T-helper 1 cell treated with Interleukin-12 subunit alpha and Interleukin-12 subunit beta and Interleukin-4 antibody, amounts not matched to agents 30 ng/mL and 1 ng/mL, for 36 hours (primary cell): ENCODE measurements around the gene CMYA5. TPM values are rescaled to one million over a fixed set of nuclear protein-coding genes. Genes with fewer than 3 reads are reported as not detected.
"Not testable (repeated sequence)": the region's sequence is repeated elsewhere in the genome, so short reads cannot be mapped to it uniquely, and the experiment has no call there.

Experiments
- intact Hi-C: fragments of 100-400 bp; cut with micrococcal nuclease; formaldehyde crosslinking; loops from one replicate; pipeline ENCODE4 v1.15.1; 2024
- total RNA-seq: library from RNA; stranded (reverse); gene quantifications from 2 replicates; pipeline ENCODE4 v1.2.3, GENCODE V29; 2022

The CMYA5 gene
- total RNA-seq, 1 donor from 2014 or later = 0.20 TPM

- intact Hi-C loops = loop anchor here (1.0 kb wide), 2 partner anchors 156 to 381 kb away; no protein-coding TSS in a partner anchor
Measured at GRCh38 chr5:79702606-79703380, 13.2 kb downstream of the CMYA5 start.

GRCh38 chr5:79703381-79703645 lies 13.7 kb downstream of the CMYA5 start:
- intact Hi-C loops = loop anchor here (1.0 kb wide), 2 partner anchors 155 to 380 kb away; no protein-coding TSS in a partner anchor

DNA sequence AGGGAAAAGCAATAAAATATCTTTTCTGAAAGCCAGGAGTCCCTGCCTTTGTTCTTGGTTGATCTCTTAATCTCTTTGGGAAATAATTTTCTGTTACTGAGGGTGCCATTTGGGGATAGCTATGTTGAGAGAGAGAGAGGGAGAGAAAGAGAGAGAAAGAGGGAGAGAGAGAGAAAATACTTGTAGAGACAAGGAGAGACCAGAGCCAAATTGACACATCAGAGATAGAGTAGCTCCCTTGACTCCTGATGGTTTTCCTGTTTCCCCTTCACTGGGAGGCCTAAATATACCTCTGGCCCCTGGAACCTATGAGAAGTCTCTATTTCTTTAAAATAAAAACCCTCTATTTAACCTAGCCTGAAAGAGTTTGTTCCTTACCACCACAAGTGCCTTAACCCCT lies 14.9 kb downstream of the CMYA5 start:
- intact Hi-C loops = no loop called here

DNA sequence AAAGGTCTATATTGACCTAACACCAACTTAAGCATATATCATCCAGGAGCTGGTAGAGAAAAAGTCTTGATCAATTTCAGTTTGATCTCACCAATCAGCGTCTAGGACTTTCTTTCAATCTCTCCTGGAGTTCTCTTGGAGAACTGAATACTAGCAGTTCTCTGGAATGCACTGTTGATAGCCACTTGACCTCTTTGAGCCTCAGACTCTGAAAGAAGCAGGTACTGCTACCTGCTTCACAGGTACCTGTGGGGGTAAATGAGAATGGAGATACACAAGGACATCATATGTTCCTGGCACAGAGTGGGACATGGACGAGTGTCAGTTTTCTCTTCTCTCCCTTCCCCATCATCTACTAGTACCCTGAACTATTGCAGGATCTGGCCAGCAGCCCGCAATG lies 16.0 kb downstream of the CMYA5 start:
- intact Hi-C loops = no loop called here

DNA sequence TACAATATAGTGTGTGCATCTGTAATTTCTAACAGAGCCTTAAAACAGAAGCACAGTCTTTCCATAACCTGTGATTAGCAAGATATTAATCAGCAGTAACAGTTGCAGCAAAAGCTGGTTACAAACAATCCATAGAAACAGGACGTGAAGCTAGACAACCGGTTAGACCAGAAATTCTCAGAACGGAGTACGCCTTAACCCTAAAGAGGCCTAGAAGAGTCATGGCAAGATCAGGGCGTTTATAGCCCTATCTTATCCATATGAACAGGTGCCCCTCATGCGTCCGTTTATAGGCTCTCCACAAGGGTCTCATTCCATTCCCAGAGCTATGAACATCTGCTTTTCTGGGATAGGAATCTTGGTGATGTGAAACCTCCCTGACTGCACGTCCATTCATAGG lies 16.7 kb downstream of the CMYA5 start:
- intact Hi-C loops = not testable (repeated sequence)

GRCh38 chr5:79707535-79707934 lies 17.9 kb downstream of the CMYA5 start:
- intact Hi-C loops = no loop called here

- intact Hi-C loops = no loop called here
Measured at GRCh38 chr5:79712741-79713140, 23.1 kb downstream of the CMYA5 start.

DNA sequence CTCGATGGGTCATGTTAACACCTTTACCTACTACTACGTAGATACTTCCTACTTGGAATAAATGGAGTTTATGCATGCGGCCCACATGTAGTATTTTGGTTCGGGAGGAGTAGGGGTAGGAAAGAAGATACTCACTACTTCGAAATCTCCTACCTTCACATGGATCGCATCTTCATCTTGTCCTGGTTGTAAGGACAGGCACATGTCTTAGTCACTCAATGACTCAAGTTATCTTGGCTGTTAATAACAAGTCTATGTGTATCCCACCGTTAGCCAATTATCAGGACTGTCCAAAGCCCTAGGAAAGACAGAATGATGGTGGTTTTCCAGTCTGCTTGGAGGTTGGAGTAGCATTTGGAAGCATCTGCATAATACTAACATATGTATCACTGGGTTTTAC lies 24.1 kb downstream of the CMYA5 start:
- intact Hi-C loops = no loop called here

DNA sequence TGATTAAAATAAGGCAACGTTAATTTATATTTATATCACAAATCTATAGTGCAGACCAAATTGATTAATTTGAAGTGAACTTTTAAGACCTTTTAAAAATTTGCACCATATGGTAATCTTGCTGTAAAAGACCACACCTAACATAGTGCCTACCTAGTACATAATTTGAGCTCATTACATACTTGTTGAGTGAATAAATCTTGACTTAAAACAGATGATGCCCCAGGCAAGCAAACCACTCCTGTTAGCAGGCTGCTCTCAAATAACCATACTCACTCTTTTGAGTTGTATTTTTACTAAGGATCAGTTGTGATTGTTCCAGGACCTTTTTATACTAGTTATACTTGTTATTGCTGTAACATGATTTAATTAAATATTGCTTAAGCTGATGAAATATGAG lies 27.2 kb downstream of the CMYA5 start:
- intact Hi-C loops = no loop called here

GRCh38 chr5:79720096-79720495 lies 30.5 kb downstream of the CMYA5 start:
- intact Hi-C loops = no loop called here

- intact Hi-C loops = no loop called here
Measured at GRCh38 chr5:79727451-79728355, 38.1 kb downstream of the CMYA5 start.

DNA sequence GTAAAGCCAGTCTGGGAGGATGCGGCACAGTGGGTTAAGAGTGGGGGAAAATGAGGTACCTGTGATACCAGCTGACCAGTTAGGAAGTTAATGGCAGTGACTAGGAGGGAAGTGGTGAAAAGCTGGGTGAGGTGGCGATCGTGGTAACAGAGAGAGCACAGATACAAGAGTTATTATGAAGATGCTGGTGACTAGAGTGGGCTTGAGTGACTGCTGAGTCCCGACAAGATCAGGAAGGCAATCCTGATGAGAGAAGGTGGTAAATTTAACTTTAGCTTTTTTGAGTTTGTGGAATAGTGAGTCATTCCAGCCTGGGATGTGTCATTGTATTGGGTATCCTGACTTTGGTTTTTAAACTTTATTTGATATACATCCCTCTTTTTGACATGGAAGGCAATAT lies 38.8 kb downstream of the CMYA5 start:
- intact Hi-C loops = no loop called here

GRCh38 chr5:79729679-79730078 lies 40.0 kb downstream of the CMYA5 start:
- intact Hi-C loops = no loop called here

DNA sequence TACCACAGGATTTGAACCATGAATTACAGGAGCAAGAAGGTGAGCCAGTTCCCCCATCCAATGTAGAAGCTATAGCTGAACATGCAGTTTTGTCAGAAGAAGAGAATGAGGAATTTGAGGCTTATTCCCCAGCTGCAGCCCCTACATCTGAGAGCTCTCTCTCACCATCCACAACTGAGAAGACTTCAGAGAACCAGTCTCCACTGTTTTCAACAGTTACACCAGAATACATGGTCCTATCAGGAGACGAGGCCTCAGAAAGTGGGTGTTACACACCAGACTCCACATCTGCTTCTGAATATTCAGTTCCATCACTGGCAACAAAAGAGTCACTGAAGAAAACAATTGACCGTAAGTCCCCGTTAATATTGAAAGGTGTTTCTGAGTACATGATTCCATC lies 40.9 kb downstream of the CMYA5 start:
- intact Hi-C loops = no loop called here

DNA sequence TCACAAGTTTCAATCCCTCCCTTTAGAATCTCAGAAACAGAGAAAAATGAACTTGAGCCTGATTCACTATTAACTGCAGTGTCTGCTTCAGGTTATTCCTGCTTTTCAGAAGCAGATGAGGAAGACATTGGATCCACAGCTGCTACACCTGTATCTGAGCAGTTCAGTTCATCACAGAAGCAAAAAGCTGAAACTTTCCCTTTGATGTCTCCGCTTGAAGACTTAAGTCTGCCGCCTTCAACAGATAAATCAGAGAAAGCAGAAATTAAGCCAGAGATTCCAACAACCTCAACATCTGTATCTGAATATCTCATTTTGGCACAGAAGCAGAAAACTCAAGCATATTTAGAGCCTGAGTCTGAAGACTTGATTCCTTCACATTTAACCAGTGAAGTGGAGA lies 42.1 kb downstream of the CMYA5 start:
- intact Hi-C loops = no loop called here

- intact Hi-C loops = loop anchor here (2.0 kb wide), 1 partner anchor 66 kb away; no protein-coding TSS in a partner anchor
Measured at GRCh38 chr5:79736528-79737514, 47.2 kb downstream of the CMYA5 start.

DNA sequence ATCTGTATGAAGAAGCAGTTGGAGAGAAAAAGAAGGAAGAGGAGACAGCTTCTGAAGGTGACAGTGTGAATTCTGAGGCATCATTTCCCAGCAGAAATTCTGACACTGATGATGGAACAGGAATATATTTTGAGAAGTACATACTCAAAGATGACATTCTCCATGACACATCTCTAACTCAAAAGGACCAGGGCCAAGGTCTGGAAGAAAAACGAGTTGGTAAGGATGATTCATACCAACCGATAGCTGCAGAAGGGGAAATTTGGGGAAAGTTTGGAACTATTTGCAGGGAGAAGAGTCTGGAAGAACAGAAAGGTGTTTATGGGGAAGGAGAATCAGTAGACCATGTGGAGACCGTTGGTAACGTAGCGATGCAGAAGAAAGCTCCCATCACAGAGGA lies 48.7 kb downstream of the CMYA5 start:
- intact Hi-C loops = no loop called here

GRCh38 chr5:79742549-79743136 lies 53.0 kb downstream of the CMYA5 start:
- intact Hi-C loops = no loop called here

DNA sequence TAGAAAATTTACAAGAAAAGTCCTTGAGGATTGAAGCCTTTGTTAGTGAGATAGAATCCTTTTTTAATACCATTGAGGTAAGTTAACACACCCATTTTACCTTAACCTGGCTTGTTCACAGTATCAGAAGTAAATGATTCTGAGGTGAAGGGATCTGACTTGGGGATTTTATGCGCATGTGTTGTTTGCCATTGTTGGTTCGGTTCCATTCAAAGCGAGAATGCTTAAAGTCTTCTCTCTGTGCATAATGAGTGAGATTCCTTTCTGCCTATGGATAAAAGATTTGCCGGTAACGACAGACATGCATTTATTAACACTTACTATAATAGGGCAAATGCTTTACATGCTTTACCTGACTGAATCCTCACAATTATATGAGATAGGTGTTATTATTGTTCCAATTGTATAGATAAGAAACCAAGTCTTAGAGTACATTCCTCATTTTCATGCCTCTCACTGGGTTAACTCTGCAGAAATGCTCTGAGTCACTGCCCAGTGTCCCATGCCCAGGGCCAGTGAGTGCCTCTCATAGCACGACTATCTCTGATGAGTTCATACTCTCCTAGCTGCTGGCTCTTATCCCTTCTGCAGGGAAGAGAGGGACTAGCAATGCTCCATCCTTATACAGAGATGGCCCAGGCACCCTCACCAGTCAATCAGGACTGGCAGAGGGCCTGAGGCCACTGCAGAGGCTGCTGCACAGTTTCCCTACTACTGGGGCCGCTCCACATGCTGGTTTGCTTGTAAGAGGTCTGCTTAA lies 54.4 kb downstream of the CMYA5 start:
- intact Hi-C loops = no loop called here

DNA sequence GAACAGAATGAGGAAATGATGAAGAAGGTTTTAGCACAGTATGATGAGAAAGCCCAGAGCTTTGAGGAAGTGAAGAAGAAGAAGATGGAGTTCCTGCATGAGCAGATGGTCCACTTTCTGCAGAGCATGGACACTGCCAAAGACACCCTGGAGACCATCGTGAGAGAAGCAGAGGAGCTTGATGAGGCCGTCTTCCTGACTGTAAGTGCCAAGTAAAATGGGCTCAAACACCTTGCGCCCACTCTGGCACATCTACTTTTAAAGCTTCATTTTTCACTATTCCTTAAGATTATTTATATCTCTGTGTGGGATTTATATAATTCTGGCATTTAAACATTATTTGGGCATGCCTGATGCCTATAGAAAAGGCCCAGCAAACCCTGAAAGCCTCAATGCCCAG lies 55.6 kb downstream of the CMYA5 start:
- intact Hi-C loops = no loop called here
